GM19463 (cell line): ENCODE data around the gene NDUFS1.
"Not testable (repeated sequence)": the region's sequence is repeated elsewhere in the genome, so short reads cannot be mapped to it uniquely, and the experiment has no call there.

Experiments used
- ATAC-seq: cut with Tn5 transposase; IDR thresholded peaks from one replicate; pipeline ENCODE4 v1.9.1; 2021; ENCODE audit warnings: mild to moderate bottlenecking, moderate library complexity; ENCODE audit not compliant: unreplicated experiment

The NDUFS1 gene

DNA sequence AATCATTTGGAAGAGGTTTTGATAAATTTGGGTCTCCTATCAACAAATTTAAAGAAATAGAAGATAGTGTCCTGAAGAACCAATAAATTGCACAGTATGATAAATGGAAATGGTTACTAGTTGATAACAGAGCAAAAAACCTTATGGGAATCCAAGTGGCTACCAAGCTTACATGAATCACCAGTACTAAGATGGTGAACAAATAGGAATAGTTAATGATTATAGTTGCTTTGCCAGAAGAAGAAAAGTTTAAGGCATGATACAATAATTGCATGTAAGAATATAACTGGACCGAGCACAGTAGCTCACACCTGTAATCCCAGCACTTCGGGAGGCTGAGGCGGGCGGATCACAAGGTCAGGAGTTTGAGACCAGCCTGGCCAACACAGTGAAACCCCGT is 53.7 kb downstream of the NDUFS1 start:
- ATAC-seq: no peak

DNA sequence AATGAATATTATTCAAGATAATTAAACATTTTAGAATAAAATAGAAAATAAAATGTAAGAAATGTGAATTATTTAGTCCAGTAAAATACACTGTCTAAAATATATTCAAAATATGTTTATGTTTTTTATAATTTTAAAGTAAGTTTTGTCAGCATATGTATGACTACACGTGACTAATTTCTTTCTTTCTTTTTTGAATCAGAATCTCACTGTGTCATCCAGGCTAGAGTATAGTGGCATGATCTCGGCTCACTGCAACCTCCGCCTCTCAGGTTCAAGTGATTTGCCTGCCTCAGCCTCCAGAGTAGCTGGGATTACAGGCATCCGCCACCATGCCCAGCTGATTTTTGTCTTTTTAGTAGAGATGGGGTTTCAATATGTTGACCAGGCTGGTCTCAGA is 54.2 kb downstream of the NDUFS1 start:
- ATAC-seq: no peak

DNA sequence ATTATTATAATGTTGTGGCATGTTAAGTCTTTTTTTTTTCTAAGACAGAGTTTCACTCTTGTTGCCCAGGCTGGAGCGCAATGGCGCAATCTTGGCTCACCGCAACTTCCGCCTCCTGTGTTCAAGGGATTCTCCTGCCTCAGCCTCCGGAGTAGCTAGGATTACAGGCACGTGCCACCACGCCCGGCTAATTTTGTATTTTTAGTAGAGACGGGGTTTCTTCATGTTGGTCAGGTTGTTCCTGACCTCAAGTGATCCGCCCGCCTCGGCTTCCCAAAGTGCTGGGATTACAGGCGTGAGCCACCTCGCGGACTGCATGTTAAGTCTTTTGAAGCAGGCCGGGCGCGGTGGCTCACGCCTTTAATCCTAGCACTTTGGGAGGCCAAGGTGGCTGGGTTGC is 60.4 kb downstream of the NDUFS1 start:
- not testable (repeated sequence) for ATAC-seq

DNA sequence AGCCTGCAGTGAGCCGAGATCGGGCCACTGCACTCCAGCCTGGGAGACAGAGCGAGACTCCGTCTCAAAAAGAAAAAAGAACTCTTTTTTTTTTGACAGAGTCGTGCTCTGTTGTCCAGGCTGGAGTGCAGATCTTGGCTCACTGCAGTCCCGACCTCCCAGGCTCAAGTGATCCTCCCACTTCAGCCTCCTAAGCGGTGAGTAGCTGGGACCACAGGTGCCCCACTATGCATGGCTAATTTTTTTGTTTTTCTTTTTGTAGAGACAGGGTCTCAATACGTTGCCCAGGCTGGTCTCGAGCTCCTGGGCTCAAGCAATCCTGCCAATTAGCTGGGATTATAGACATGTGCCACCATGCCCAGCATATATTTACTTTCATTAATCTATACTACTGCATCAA is 60.8 kb downstream of the NDUFS1 start:
- no peak for ATAC-seq

DNA sequence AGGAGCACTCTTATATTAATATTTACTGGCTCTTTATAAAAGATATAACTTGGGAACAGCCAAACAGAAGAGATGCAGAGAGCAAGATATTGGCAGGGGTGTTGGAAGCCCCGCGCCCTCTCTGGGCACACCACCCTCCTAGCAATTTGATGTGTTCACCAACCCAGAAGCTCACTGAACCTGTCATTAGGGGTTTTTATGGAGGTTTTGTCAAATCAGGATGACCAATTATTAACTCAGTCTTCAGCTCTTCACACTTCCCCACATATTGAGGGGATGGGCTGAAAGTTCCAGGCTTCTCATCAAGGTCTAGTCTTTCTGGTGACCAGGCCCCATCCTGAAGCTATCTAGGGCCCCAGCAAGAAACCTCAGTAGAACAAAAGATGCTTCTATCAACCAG is 62.4 kb downstream of the NDUFS1 start:
- ATAC-seq: peak; percentile 54

DNA sequence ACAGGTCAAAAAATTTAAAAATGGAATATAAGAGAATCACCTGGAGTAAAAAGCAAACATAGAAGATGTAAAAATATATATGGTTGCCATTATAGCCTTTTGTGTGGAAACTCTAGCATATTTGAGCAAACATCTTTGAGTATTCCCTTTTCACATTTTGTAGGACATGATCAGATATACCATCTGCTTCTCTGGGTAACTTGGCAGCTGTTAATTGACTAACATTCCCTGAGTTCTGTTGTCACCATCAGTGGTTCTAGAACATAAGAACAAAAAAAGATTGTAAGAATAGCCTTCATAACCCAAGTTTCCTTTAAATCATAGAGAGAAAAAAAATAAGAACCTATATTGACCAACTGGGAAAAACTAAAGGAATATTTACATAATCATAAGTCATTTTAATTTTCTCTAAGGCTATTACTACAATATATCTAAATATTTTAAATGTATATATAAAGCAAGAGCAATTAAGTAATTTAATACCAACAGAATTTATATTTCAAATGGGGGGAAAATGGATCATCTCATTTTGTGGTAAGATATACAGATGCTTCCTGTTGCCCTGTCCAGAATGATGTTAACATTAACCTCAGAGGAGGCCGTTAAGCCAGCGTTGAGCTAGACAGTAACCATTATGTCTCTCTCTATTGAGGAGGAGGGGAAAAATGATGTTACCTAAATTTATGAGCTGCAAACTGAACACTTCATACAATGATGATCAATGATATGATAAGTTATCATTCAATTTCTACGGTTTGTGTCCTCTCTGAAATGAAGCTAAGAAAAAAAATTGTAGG is 63.5 kb downstream of the NDUFS1 start:
- ATAC-seq: no peak

DNA sequence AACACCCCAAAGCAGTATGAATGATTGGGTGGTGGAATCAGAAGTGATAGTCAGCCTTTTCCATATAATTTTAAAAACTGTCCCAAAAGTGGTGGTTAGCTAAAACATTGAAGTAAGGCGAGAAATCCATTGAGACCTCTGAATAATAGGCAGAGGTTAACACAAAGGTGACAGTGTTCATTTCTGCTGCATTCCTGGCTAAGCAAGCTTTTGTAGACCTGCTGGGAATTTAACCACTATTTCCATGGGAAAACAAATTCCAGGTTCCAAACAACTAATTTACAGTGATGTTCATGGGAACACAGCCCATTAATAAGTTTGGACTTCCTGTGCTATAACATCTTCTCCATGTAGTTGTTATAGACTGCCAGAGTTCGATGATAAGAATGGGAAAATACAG is 66.9 kb downstream of the NDUFS1 start:
- no peak for ATAC-seq

DNA sequence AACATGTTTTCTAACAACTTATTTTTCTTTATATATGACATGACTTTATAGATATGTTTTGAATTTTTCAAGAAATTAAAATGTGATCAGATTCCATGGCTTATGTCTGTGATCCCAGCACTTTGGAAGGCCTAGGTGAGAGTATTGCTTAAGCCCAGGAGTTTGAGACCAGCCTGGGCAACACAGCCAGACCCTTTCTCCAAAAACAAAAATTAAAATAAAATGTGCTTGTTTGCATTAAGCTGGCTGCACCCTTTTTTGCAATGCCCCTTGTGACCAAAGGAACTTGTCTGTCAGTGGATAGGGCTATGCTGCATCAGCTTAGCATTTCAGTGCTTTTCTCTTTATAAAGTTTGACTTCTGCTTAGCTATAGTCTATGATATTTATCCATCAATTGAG is 71.0 kb downstream of the NDUFS1 start:
- no peak for ATAC-seq

DNA sequence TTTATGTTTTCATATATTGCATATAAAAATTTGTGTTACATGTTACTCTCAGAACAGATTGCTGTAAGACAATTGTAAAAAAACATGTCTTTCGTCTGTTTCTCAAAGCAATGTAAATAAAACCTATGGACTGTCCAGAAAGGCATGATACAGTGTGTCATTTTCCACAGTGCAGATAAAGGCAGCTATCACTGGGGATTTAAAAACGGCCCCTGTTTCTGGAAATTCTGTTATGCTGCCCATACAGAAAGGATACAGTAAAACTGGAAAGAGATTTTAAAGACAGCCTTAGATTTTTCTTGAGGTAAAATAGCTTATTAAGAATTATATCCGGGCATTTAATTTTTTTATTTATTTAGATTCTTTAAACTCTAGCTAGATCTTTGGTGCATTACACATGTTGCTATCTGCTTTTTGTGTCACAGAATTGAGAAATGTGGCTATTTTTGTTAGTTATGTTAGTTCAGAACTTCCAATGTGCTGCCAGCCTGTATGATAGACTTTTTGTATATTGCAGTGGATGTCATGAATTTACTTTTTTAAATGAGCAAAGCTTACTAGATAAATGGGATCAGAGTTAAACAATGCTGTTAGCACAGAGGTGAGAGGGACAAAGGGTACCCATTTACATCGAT is 72.4 kb downstream of the NDUFS1 start:
- ATAC-seq: no peak

DNA sequence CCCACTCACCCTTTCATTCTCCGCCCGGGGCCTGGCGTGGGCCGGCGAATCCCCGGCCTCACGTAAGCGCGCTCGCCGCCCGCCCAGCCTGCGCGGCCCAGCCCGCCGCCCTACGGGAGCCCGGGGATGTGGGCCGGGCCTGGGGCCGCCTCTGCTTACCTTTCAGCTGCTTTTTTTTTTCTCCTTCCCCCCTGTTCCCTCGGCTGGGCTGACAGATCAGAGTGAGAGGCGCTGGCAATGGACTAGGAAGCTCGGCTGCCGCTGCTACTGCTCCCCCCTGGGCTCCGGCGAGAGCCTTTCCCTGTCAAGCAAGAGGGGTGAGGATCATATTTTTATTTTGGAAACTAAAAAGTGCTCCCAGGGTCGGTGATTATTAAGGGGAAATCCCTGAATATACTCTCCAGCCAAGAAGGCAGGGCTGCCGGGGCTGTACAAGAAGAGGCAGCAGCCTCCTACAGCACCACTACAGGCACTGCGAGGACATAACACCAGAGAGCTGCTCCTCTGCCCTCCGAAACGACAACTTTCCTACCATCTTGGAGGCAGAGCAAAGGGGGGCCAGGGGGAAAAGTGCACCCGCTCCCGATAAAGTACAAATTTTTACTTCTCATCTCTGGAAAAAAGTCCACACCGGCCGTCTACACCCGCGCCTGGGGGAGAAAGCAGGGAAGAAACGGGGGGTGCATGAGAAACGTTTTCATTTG is 73.3 kb downstream of the NDUFS1 start, which contains the start of gene INO80D:
TSS of gene INO80D (minus strand) at position 433 of the 704 bp plus-strand sequence. CDS start 23,158 bp downstream, outside the sequence.
- peak; percentile 81 for ATAC-seq

DNA sequence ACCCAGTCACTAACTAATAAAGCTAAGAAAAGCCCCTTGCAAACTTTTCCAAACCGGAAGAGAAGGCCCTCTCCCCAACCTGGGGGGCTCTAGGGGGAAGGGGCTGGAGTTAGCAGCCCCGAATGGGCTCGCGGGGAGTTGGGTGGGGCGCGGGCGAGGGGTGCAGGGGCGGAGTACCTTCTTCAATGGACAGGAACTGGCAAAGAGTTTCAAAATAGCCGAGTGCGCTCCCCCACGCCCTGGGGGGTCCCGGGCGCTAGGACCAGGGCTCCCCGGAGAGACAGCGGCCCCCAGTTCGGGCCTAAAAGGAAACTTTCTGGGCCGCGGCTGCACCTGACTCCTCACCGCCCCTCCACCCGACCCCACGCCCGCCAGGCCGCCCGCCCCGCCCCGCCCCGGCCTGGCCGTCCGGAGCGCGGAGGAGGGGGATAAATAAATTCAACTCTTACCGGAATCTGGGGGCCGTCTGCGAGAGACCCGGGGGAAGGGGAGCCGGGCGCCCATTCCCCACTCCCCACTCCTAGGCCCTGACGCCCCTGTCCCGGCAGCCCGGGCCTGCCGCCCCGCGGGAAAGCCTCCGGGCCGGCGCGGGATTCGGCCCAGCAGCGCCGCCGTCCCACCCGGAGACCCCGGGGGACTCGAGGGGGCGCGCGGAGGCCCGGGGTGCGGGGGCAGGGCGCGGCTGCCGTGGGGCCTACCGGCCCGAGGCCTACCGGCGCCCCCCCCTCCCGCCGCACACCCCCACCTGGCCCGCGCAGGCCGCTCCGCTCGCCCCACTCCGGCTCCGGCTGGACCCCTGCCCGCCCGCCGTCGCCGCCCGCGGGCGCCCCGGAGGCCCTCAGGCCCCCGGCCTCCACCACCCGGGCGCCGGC is 74.1 kb downstream of the NDUFS1 start:
- ATAC-seq: peak; percentile 25

DNA sequence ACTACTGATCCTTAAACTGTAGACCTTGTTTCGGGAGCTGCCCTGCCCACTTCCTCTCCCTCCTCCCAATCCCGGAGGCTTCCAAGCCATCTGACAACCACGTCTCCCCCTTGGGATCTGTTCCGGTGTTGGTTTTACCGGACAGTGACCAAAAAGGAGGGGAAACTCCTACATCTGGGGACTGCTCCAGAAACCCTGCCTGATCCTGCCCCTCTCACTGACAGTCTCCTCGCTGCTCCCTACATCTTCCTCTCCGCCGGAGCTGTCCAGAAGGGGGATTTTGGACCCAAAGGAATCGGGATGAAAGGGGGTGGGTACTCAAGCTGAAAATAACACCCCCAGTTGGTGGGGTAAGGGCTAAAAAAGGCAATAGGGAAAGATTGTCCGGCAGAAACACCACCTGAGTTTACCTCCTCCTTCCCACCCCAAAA is 74.8 kb downstream of the NDUFS1 start:
- no peak for ATAC-seq

DNA sequence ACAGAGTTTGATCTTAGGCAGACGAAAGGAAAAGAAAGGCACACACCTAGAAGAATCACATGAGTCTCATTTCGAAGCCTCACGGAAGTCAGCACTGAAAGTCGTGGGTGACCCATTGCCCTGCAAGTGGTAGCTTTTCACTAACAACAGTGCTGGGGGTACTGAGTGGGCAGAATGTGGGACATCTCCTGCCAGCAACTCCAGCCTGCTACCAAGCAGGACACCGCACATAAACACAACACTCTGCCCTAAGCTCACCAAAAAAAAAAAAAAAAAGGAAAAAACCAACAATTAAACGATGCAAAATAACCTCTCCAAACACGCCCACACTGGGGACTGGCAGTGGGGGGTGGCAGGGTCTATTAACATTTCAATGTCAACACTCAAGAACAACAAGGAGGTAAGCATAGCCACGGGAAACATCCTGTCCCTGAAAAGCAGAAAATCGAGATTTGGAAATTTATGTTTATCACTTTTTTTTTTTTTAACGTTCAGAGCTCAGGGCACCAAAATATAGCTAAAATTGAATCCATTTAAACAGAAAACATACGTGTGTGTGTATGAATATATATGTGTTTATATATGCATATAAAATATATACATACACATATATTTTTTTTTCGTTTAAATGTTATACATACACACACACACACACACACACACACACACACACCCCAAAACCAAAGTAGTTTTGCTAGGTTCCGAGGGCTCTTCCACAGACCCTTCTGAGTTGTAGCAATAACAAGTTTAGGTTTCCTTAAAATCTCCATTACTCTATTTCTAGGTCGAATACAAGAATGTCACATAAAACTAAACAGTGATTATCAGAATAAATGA is 75.4 kb downstream of the NDUFS1 start:
- ATAC-seq: no peak

DNA sequence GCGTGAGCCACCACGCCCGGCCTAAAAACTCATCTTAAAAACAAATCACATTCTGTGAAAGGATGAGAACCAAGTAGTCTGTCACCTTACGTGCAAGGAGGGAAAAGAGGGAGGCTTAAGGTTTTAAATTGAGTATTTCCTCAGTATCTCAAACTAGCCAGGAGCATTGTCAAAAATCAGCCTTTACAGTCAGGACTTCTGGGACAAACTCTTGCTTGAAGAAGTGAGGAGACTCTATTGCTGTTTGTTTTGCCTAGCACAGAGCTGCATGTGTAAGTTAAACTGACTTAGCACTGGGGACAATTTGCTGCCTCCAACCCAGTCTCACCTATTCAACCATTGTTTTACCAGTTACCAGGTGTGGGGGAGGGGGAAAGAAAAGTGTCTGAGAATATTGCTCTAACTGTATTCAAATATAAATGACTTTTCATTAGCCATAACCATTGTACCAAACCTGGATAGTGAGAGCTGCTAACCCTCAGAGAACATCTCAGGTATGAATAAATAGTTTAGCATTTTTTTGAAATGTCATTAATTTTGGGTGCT is 76.9 kb downstream of the NDUFS1 start:
- no peak for ATAC-seq

DNA sequence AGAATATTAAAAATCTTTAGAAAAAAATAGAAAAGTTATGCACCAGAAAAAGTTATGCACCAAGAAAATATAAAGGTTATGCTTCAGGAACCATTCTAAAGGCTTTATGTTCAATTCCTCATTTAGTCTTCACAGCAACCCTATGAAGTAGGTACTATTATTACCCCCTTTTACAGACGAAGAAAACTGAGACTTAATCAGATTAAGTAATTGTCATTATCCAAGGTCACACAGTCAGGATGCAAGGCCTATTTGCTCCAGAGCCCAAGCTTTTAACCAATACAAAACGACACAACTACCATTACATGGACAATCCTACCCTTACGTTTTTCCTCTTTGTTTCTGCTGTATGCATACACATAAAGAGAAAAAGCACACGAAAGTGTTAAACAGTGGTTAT is 78.3 kb downstream of the NDUFS1 start:
- no peak for ATAC-seq

DNA sequence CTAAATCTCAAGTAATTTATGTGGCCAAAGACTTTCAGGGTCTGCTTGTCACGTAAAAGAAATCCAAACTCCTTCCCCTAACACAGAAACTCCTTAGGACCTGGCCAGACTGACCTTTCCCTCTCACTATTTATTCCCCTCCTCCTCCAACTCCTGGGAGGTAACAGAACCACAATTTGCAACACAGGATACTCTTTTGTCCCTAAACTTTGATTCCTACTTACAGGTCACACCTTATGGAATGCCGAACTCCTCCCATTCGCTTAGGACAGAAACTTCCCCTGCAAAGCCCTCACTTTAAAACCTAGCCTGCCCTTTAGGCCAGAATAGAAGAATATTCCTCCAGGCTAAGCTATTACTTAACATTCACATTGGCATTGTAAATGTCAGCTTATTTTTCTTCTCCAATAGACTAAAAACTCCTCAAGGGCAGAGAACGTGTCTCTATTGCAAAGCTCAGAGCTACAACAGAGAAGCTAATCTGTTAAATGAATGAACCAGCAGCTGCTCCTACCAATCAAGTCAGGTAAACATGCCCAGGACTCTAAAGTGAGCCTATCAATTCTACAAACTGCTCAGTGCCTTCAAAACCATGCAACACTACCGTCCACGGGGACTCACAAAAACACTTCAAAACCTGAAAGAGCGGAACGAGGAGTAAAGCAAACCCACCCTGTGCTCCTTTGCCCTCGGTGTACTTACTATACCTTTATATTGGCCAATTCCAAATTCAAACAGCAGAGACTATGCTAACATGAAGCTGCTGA is 79.4 kb downstream of the NDUFS1 start:
- no peak for ATAC-seq

DNA sequence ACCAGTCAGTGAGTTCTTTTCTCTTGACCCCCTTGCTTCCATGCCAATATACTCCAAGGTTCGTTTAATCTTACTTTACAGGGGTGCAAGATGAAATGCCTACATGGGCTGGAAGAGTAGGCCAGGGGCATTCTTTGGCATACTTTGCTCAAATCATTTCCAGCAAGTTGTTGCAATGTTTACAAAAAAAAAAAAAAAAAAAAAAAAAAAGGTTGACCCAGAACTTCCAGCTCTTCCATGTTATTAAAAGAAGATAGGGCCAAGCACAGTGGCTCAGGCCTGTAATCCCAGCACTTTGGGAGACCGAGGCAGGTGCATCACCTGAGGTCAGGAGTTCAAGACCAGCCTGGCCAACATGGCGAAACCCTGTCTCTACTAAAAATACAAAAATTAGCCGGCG is 81.4 kb downstream of the NDUFS1 start:
- not testable (repeated sequence) for ATAC-seq

DNA sequence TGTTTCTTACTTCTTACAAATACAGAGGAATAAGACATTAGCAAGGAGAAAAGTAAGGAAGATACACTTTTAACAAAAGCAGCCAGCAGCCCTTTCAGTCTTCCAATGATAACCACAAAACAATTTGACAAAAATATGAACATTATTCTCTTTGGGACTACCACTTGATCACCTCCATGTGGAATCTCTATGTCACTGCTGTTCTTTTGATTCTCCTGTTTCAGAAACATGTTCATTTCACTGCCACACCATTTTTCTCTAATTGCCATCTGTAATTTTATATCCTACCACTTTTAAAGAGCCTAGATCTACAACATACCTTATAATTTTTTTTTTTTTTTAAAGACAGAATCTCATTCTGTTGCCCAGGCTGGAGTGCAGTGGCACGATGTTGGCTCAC is 84.1 kb downstream of the NDUFS1 start:
- no peak for ATAC-seq

DNA sequence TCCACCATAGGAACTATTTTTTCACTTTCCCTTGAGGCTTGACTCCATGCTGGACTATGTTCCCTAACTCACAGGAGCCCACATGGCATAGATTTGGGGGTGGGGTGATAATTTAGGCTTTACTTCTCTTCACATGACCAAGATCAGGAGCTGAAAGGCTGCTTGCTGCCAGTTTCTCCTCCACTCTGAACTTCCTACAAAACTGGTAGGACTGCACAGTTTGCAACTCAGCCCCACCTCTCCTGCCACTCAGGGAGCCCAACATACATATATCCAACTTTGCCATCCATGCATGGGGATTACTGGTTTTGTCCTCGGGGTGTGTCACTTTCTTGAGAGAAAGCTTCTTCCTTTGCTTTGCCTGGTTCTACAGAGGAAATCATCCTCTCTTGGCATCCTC is 87.4 kb downstream of the NDUFS1 start:
- no peak for ATAC-seq
